ENCODE measurements around the gene CASP7.

The CASP7 gene

DNA sequence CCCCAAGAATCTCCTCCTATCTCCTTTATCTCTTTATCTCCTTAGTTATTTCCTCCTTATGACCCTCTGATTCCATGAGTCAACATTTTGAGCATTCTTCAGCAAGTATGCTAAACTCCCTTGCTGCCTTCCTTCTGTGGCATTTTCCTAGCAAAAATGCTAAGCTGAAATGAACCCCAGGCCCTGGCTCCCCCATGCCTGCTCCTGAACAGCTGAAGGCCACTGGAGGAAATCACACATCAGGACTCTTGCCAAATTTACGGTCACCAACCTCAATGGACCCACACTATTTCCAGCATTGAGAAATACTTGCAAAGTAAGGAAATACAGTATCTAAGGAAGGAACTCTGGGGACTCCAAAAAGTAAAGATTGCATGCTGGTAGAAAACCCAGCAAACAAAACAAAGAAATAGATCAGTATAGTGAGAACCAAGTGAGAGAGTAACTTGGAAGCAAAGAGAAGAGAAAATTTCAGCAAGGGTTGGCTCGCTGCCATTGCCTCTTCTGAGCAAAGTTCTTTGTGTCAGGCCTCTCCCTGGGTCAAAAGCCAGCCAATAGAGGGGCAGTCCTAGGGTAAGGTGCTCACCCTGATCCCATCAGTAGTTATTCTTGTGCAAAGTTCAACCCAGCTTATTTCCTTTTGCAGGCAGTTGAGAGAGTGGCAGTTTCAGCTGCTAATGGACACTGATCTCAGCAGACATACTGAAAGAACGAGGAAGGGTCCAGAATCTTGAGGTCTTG lies 66.7 kb downstream of the CASP7 start:
- TF ChIP-seq, protein P1, sequence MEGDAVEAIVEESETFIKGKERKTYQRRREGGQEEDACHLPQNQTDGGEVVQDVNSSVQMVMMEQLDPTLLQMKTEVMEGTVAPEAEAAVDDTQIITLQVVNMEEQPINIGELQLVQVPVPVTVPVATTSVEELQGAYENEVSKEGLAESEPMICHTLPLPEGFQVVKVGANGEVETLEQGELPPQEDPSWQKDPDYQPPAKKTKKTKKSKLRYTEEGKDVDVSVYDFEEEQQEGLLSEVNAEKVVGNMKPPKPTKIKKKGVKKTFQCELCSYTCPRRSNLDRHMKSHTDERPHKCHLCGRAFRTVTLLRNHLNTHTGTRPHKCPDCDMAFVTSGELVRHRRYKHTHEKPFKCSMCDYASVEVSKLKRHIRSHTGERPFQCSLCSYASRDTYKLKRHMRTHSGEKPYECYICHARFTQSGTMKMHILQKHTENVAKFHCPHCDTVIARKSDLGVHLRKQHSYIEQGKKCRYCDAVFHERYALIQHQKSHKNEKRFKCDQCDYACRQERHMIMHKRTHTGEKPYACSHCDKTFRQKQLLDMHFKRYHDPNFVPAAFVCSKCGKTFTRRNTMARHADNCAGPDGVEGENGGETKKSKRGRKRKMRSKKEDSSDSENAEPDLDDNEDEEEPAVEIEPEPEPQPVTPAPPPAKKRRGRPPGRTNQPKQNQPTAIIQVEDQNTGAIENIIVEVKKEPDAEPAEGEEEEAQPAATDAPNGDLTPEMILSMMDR (IDR thresholded peaks at IDR 0.05; ENCODE audit: insufficient read depth, low read depth, low read length, missing control alignments) = no peak
- no peak for DNase-seq (ENCODE audit: low read depth)
- no peak overlapping the region for H3K4me3 ChIP-seq (ENCODE audit: low read length)

DNA sequence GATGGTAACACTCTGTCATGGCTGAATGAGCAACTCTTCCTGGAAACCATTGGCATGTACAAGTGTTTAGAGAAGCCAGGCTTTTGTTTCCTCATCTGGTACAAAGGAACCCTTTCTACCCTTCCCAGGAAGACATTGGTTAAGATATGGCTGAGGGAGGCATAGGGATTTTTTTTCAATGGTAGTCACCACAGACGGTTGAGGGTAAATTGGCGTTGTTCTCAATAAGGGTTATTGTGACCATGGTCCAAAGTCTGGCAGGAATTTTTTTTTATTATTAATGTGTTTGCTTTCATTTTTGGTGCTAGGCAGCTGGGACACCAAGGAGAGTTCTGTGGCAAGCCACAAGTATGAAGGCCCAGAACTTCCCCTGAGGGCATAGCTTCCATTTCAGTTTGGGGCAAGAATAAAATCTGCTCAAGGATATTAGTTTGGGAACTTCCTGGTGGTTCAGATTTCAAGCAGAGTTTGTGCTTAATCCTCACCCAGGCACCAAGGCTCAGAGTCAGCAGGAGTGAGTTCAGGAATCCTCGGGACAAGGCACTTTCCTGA lies 71.5 kb downstream of the CASP7 start, which contains the start of gene PLEKHS1:
PLEKHS1 (plus strand) TSS at position 502 of the 552 bp plus-strand sequence. CDS start 3,596 bp downstream, outside the sequence.
- TF ChIP-seq, protein P1 (IDR thresholded peaks at IDR 0.05; ENCODE audit: insufficient read depth, low read depth, low read length, missing control alignments) = no peak
- no peak for DNase-seq (ENCODE audit: low read depth)
- H3K4me3 ChIP-seq (ENCODE audit: low read length) = no peak within 1 kb of the TSS

DNA sequence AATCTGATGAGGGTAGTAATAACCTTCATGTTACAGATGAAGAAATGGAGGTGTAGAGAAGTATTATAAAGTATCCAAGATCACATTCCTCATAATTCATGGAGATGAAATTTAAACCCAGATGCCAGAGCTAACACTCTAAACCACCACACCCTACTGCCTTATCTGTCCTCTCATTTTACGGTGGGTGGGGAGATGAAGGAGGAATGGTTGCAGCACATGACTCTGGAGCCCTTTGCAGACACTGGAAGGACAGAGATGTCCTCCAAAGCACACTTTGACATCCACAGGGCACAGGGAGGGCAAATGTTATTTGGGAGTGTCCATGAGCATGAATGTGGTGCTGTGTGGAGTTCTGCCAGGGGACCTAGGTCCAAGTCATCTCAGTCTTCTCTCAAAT lies 72.8 kb downstream of the CASP7 start:
- TF ChIP-seq, protein P1 (IDR thresholded peaks at IDR 0.05; ENCODE audit: insufficient read depth, low read depth, low read length, missing control alignments) = no peak
- H3K4me3 ChIP-seq (ENCODE audit: low read length) = no peak overlapping the region
- no peak for DNase-seq (ENCODE audit: low read depth)

DNA sequence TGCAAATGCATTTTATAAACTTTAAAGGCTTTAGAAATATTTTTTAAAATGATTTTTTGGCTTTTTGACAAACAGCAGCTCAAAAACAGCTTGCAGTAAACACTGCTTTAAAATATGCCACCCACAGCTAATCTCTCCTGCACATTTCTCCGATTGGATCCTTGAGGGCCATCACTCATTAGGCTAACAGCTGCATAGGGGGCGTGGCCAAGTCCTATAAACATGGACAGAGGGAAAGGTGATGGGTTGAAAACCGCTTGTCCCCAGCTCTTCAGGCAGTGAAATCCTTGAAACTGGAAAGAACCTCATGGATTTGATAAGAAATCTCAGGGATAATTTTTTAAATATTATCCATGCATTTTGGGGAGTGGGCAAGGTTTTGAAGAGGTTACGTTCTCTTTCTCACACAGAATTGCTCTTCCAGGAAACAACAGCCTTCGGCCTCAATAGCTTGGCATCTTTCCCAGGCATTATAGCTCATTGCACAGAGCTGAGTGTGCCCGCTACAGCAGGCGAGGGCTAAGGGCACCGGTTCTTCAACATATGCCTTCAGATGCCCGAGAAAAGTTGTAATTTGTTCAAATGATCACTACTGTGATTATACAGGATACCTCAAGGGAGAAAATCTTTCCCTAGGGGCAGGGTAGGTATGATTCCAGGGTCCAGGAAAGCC lies 73.4 kb downstream of the CASP7 start:
- no peak overlapping the region for H3K4me3 ChIP-seq (ENCODE audit: low read length)
- DNase-seq (ENCODE audit: low read depth) = peak; percentile 16
- TF ChIP-seq, protein P1 (IDR thresholded peaks at IDR 0.05; ENCODE audit: insufficient read depth, low read depth, low read length, missing control alignments) = no peak

DNA sequence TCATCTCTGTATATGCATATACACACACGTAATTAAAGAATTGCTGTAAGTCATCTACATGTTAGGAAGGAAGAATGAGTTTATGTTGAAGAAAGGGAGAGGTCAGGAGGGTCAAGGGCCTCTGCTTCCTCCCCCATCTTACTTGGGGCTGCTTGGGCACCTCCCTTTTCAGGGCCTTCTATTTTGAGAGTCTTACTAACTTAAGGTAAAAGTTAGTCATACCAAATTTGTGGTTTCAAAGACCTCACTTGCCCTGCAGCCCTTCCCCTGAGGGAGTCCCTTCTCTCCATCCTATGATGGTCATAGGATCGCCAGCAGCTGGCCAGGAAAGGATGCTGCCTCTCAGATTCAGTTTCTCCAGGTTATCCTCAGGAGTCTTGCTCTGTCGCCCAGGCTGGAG lies 74.4 kb downstream of the CASP7 start:
- no peak overlapping the region for H3K4me3 ChIP-seq (ENCODE audit: low read length)
- TF ChIP-seq, protein P1 (IDR thresholded peaks at IDR 0.05; ENCODE audit: insufficient read depth, low read depth, low read length, missing control alignments) = no peak
- no peak for DNase-seq (ENCODE audit: low read depth)

DNA sequence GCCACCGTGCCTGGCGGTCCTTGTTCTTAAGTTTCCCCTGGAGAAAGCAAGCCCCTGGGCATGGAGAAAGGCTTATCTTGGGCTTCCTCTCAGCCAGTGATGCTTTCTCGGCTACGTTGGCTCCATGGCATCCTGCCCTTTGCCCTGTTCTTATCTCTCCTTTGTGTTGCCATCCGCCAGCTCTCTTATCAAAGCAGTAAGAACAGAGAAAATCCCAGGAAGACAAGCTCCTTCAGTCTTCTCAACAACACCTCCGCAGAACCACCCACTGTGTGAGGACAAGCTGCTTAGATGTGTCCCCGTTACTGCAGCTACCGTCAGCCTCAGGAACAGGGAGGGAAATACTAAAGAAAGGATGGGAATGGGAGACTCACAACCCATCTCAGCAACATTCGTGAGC lies 75.1 kb downstream of the CASP7 start:
- H3K4me3 ChIP-seq (ENCODE audit: low read length) = no peak overlapping the region
- no peak for DNase-seq (ENCODE audit: low read depth)
- TF ChIP-seq, protein P1 (IDR thresholded peaks at IDR 0.05; ENCODE audit: insufficient read depth, low read depth, low read length, missing control alignments) = no peak
